NCI-H82 treated with DMSO at 0.1 percent for 48 hours (cell line): ENCODE results near the gene MOGAT2.

ENCODE experiments used
- DNase-seq: peaks from one replicate; lab custom pipeline; 2025; ENCODE audit not compliant: unreplicated experiment; lab: John Stamatoyannopoulos, UW

Gene MOGAT2

GRCh38 chr11:75777461-75778110, 59.9 kb downstream of the MOGAT2 start:
- DNase-seq: no peak

- DNase-seq: no peak
These were observed 61.3 kb downstream of the MOGAT2 start for GRCh38 chr11:75778962-75779361.

GRCh38 chr11:75779960-75780359, 62.3 kb downstream of the MOGAT2 start:
- DNase-seq: no peak

GRCh38 chr11:75780888-75781287, 63.2 kb downstream of the MOGAT2 start:
- DNase-seq: no peak

GRCh38 chr11:75781296-75781695, 63.7 kb downstream of the MOGAT2 start:
- no peak for DNase-seq

- DNase-seq: no peak
These were observed 64.2 kb downstream of the MOGAT2 start for GRCh38 chr11:75781831-75782230.
